ENCODE measurements around the gene PDS5A.

DNA sequence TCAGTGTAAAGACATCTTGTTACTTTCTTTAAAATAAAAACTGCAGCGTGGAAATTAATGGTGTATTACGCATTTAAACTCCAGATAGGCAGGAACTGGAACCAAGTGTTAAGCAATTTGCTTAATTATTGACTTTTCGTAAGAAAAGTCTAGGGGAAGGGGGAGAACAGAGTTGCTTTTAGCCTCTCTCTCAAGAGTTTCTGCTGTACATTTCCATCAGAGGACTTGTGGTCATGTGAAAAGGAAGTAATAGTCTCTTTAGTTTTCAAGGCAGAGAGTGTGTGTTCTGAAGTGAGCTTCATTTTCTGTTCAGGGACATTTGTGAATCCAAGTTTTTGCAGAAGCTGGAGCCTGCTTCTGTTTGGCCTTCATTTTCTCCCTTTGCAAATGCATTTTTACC is 152.6 kb downstream of the PDS5A start:
- TF ChIP-seq, protein P1, sequence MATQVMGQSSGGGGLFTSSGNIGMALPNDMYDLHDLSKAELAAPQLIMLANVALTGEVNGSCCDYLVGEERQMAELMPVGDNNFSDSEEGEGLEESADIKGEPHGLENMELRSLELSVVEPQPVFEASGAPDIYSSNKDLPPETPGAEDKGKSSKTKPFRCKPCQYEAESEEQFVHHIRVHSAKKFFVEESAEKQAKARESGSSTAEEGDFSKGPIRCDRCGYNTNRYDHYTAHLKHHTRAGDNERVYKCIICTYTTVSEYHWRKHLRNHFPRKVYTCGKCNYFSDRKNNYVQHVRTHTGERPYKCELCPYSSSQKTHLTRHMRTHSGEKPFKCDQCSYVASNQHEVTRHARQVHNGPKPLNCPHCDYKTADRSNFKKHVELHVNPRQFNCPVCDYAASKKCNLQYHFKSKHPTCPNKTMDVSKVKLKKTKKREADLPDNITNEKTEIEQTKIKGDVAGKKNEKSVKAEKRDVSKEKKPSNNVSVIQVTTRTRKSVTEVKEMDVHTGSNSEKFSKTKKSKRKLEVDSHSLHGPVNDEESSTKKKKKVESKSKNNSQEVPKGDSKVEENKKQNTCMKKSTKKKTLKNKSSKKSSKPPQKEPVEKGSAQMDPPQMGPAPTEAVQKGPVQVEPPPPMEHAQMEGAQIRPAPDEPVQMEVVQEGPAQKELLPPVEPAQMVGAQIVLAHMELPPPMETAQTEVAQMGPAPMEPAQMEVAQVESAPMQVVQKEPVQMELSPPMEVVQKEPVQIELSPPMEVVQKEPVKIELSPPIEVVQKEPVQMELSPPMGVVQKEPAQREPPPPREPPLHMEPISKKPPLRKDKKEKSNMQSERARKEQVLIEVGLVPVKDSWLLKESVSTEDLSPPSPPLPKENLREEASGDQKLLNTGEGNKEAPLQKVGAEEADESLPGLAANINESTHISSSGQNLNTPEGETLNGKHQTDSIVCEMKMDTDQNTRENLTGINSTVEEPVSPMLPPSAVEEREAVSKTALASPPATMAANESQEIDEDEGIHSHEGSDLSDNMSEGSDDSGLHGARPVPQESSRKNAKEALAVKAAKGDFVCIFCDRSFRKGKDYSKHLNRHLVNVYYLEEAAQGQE (IDR thresholded peaks at IDR 0.05; ENCODE audit: insufficient replicate concordance, low read depth), result no peak
- TF ChIP-seq, protein P2, sequence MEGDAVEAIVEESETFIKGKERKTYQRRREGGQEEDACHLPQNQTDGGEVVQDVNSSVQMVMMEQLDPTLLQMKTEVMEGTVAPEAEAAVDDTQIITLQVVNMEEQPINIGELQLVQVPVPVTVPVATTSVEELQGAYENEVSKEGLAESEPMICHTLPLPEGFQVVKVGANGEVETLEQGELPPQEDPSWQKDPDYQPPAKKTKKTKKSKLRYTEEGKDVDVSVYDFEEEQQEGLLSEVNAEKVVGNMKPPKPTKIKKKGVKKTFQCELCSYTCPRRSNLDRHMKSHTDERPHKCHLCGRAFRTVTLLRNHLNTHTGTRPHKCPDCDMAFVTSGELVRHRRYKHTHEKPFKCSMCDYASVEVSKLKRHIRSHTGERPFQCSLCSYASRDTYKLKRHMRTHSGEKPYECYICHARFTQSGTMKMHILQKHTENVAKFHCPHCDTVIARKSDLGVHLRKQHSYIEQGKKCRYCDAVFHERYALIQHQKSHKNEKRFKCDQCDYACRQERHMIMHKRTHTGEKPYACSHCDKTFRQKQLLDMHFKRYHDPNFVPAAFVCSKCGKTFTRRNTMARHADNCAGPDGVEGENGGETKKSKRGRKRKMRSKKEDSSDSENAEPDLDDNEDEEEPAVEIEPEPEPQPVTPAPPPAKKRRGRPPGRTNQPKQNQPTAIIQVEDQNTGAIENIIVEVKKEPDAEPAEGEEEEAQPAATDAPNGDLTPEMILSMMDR (IDR thresholded peaks at IDR 0.05; ENCODE audit: insufficient read depth, low read length), result no peak
- TF ChIP-seq POLR2AphosphoS5 (IDR thresholded peaks at IDR 0.05; ENCODE audit: low read depth), result no peak
- no peak for TF ChIP-seq GABPA (IDR thresholded peaks at IDR 0.05; ENCODE audit: low read depth)
- TF ChIP-seq SPI1 (IDR thresholded peaks at IDR 0.05; ENCODE audit: borderline replicate concordance, low read depth), result no peak

All from HL-60 (cell line).